ENCODE measurements around the gene KAT8.
"Not testable (repeated sequence)": the region's sequence is repeated elsewhere in the genome, so short reads cannot be mapped to it uniquely, and the experiment has no call there.

KAT8 gene

GRCh38 chr16:31149332-31149731 is 31.9 kb downstream of the KAT8 start:
- DNase-seq (ENCODE audit: low read depth), result no peak

- no peak for DNase-seq (ENCODE audit: low read depth)
These were observed 32.7 kb downstream of the KAT8 start, which contains the start of gene PRSS36 for GRCh38 chr16:31149894-31150890. Gene PRSS36, minus strand, starts transcription at chr16:31150066. Its CDS starts 31 bp downstream, at chr16:31150035.

GRCh38 chr16:31150976-31151375 is 33.5 kb downstream of the KAT8 start:
- DNase-seq (ENCODE audit: low read depth), result not testable (repeated sequence)

GRCh38 chr16:31157136-31157535 is 39.7 kb downstream of the KAT8 start:
- DNase-seq (ENCODE audit: low read depth), result no peak

- no peak for DNase-seq (ENCODE audit: low read depth)
These were observed 49.9 kb downstream of the KAT8 start for GRCh38 chr16:31167315-31167714.

GRCh38 chr16:31168848-31169247 is 51.4 kb downstream of the KAT8 start:
- no peak for DNase-seq (ENCODE audit: low read depth)

GRCh38 chr16:31170048-31170447 is 52.6 kb downstream of the KAT8 start:
- not testable (repeated sequence) for DNase-seq (ENCODE audit: low read depth)

- peak; percentile 26 for DNase-seq (ENCODE audit: low read depth)
These were observed 59.7 kb downstream of the KAT8 start for GRCh38 chr16:31177136-31177535.

- no peak for DNase-seq (ENCODE audit: low read depth)
These were observed 61.8 kb downstream of the KAT8 start for GRCh38 chr16:31179219-31179746.

- peak; percentile 88 for DNase-seq (ENCODE audit: low read depth)
These were observed 62.4 kb downstream of the KAT8 start, which contains the start of gene FUS for GRCh38 chr16:31179747-31180459. Gene FUS, plus strand, starts transcription at chr16:31180139. Its CDS starts 76 bp downstream, at chr16:31180215.

All from stimulated activated CD8-positive, alpha-beta memory T cell treated with anti-CD3 and anti-CD28 coated beads, Interleukin-12 subunit alpha, Interleukin-12 subunit beta, amount 100 ng/mL, for 1 hour (primary cell).